ENCODE measurements around the gene PHKB. TPM values are rescaled to one million over a fixed set of nuclear protein-coding genes. Genes with fewer than 3 reads are reported as not detected.

Gene PHKB
- total RNA-seq, 2 experiments from 2014 or later, result 18.2 to 20.2 TPM

DNA sequence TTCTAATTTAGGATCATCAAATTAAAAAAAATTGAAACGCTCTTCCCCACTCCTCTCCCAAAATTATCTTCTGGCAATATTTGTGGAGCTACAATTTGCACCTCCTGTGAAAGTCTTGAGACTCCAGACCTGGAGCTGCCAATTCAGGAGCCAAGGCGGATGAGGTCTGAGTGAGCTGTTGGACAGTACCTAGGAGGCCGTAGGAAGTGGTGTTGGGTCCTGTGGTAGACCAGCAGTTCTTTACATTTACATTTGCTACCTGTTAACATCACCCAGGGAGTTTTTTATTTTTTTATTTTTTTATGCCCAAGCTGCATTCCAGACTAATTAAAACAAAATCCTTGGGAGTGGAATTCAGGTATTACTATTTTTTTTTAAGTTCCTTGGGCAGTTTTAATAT is 271.0 kb downstream of the PHKB start:
- peaks cover 9% of the 10 kb centered on the region for H3K4me1 Mint-ChIP-seq
- H3K27ac Mint-ChIP-seq, result no peak overlapping the region
- H3K36me3 Mint-ChIP-seq, result no peaks in the 10 kb centered on the region
- DNase-seq, result no peak
- H3K4me3 Mint-ChIP-seq, result no peak overlapping the region
- H3K27me3 Mint-ChIP-seq, result peaks cover 13% of the 10 kb centered on the region
- H3K9me3 Mint-ChIP-seq, result no peaks in the 10 kb centered on the region

- Mint-ChIP-seq H3K27ac (peak overlapping the region; percentile 12), H3K4me1 (peaks cover 9% of the 10 kb centered on the region), H3K9me3 (no peaks in the 10 kb centered on the region), H3K36me3 (no peaks in the 10 kb centered on the region), H3K4me3 (no peak overlapping the region), H3K27me3 (peaks cover 13% of the 10 kb centered on the region)
- peak; percentile 11 for DNase-seq
These were observed 271.5 kb downstream of the PHKB start for GRCh38 chr16:47732523-47733111.

DNA sequence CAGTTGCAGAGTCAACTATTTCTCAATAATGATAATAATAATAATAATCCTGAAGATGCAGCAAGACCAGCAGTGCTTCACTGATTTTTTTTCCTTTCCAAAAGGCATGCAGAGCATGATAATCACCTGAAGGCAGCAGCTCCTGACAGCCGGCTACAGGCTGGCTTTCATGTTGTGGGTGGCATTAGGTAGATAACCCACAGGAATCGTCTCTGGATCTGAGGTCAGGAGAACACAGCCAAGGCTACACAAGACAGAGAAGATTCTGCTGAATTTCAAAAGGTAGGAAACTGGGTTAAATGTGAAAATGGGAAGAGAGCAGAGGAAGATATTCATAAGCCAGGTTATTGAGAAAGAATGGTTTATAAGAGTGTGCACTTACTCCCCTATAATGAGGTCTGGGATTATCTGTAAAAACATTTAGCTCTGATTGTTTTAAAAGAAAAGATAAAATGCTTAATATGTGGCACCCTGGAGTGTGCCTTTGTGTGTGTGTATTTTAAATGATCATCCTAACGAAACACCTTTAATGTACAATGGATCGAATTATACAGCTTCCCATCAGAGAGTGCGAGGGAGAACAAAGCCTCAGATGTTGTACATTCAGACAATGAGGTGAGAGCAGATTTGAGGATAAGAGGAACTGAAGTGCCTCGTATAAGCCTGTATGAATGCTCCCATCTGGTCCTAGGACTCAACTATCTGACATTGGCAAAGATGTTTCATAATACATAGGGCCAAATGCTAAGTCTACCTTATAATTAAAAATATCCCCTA is 273.1 kb downstream of the PHKB start:
- H3K9me3 Mint-ChIP-seq, result peaks cover 3% of the 10 kb centered on the region
- no peak for DNase-seq
- peaks cover 9% of the 10 kb centered on the region for H3K4me1 Mint-ChIP-seq
- H3K27me3 Mint-ChIP-seq, result peaks cover 13% of the 10 kb centered on the region
- no peaks in the 10 kb centered on the region for H3K36me3 Mint-ChIP-seq
- H3K4me3 Mint-ChIP-seq, result no peak overlapping the region
- no peak overlapping the region for H3K27ac Mint-ChIP-seq

DNA sequence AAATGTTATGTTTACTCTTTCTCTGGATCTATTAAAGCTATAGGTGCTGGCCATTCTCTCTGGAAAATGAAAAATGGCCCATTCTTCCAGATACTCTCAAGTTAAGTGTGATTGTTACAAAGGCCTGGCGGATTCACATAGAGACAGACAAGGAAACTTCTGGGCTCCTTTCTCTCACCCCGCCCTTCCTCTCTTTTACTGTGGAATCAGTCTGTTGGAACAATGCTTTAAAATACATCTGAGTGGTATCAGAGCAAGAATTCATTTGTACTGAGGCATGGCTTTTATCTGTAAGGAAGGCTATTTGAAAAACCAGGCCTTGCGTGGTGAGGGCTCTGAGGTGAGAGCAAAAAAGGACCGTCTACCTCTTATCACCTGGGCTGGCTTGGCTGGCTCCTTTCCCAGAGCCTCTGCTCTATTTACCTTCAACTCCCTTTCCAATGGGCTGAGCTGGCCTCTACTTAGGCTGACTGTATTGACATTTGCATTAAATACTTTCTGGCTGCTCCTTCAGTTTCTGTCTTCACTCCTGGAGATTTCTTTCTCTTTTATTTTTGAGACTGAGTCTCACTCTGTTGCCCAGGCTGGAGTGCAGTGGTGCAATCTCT is 274.0 kb downstream of the PHKB start:
- no peak overlapping the region for H3K4me3 Mint-ChIP-seq
- no peaks in the 10 kb centered on the region for H3K36me3 Mint-ChIP-seq
- H3K4me1 Mint-ChIP-seq, result peaks cover 9% of the 10 kb centered on the region

GRCh38 chr16:47750371-47750770 is 289.2 kb downstream of the PHKB start:
- Mint-ChIP-seq H3K9me3 (no peaks in the 10 kb centered on the region), H3K27me3 (peaks cover 21% of the 10 kb centered on the region), H3K27ac (no peak overlapping the region), H3K4me3 (no peak overlapping the region), H3K4me1 (no peaks in the 10 kb centered on the region), H3K36me3 (no peaks in the 10 kb centered on the region)
- DNase-seq, result no peak

More for the DNA sequence above, 274.0 kb downstream of the PHKB start:
- H3K9me3 Mint-ChIP-seq, result peaks cover 5% of the 10 kb centered on the region
- DNase-seq, result no peak
- peaks cover 13% of the 10 kb centered on the region for H3K27me3 Mint-ChIP-seq
- no peak overlapping the region for H3K27ac Mint-ChIP-seq

Other genes with a start within 250 kb of the PHKB start
- 10 to 100 TPM; 19.5 to 20.5 TPM for gene ITFG1, start 268 bp upstream of the PHKB start, total RNA-seq